HepG2 (cell line): ENCODE data around the gene IYD. TPM values are rescaled to one million over a fixed set of nuclear protein-coding genes. Genes with fewer than 3 reads are reported as not detected.

Experiments used
- ATAC-seq: fragments of 200-7000 bp; cut with Tn5 transposase; 3 replicates; pipeline ENCODE4 v1.9.1; 2020; ENCODE audit warnings: mild to moderate bottlenecking, moderate library complexity
- BruUV-seq: library from RNA; stranded (reverse); fragments of 400-500 nt; replicated peaks from 2 replicates; lab custom pipeline; 2021; lab: Mats Ljungman, UMichigan
- CTCF ChIA-PET: fragments of 300-600 bp; formaldehyde crosslinking; extraction: SDS; loops from one replicate; lab custom pipeline; 2021; ENCODE audit warnings: low total read pairs, inconsistent platforms, low intra/inter-chr PET ratio; lab: Yijun Ruan, JAX
- POLR2A ChIA-PET: fragments of 350-600 bp; sonication (Branson Sonifier 250); formaldehyde crosslinking; loops from one replicate; lab custom pipeline; 2020; ENCODE audit warnings: antibody characterized with exemption, inconsistent platforms; lab: Yijun Ruan, JAX
- DNase-seq: peaks from one replicate; pipeline ENCODE4 v3.0.0-alpha.2; 2015; ENCODE audit warnings: low spot score
- FAIRE-seq: peaks from 3 replicates; lab custom pipeline; 2011; peaks lifted over from hg19 to GRCh38; lab: Jason Lieb, UNC
- H2AFZ ChIP-seq: one replicate; pipeline ENCODE4 v1.6.1; 2011; ENCODE audit warnings: low read length, inconsistent platforms
- H3K27ac ChIP-seq: fragments of 300-600 bp; 3 replicates; pipeline ENCODE4 v1.8.0; 2011; ENCODE audit warnings: mixed run types, mild to moderate bottlenecking, mixed read lengths, low read length, inconsistent platforms; ENCODE audit not compliant: insufficient read depth; ENCODE audit errors: extremely low read length
- H3K27me3 ChIP-seq, 2 experiments: fragments of 200-600 bp in 1 of 2; 2 replicates in 1 of 2; 3 replicates in 1 of 2; pipeline versions ENCODE4 v1.6.0 to v1.8.0; 2011; ENCODE audit warnings: low read length in 2 of 2, mild to moderate bottlenecking in 2 of 2, moderate library complexity in 2 of 2, inconsistent platforms in 1 of 2; ENCODE audit not compliant: insufficient read depth in 2 of 2, control insufficient read depth in 1 of 2
- H3K36me3 ChIP-seq, 2 experiments: fragments of 200-600 bp in 1 of 2; replicated peaks in 1 of 2; 2 replicates in 1 of 2; 3 replicates in 1 of 2; pipeline versions ENCODE4 v1.5.1 to v1.8.0; 2011; ENCODE audit warnings: low read length in 2 of 2, inconsistent platforms in 1 of 2; ENCODE audit not compliant: insufficient read depth in 2 of 2, control insufficient read depth in 1 of 2
- H3K4me1 ChIP-seq: 2 replicates; pipeline ENCODE4 v1.5.1; 2012; ENCODE audit warnings: low read length, inconsistent platforms; ENCODE audit not compliant: insufficient read depth
- H3K4me2 ChIP-seq: 2 replicates; pipeline ENCODE4 v1.6.0; 2011; ENCODE audit warnings: low read depth, low read length, inconsistent platforms
- H3K4me3 ChIP-seq, 3 experiments: fragments of 200-600 bp in 1 of 3; sonication (generic), shearing (Covaris generic) in 1 of 3; replicated peaks in 1 of 3; 2 replicates each; pipeline ENCODE4 v1.5.1; 2011 to 2016; ENCODE audit warnings: low read length in 3 of 3, inconsistent platforms in 2 of 3, low read depth in 2 of 3, mild to moderate bottlenecking in 2 of 3, control low read depth in 1 of 3, mixed read lengths in 1 of 3; ENCODE audit not compliant: insufficient read depth in 1 of 3
- H3K79me2 ChIP-seq: one replicate; pipeline ENCODE4 v1.6.1; 2011; ENCODE audit warnings: low read length, inconsistent platforms; ENCODE audit not compliant: insufficient read depth
- H3K9ac ChIP-seq: 2 replicates; pipeline ENCODE4 v1.6.0; 2011; ENCODE audit warnings: mild to moderate bottlenecking, low read depth, low read length, inconsistent platforms; ENCODE audit not compliant: insufficient read depth
- H3K9me3 ChIP-seq: 2 replicates; pipeline ENCODE4 v1.5.1; 2012; ENCODE audit warnings: mild to moderate bottlenecking, low read length
- H4K20me1 ChIP-seq: 2 replicates; pipeline ENCODE4 v1.6.0; 2011; ENCODE audit warnings: inconsistent platforms, mild to moderate bottlenecking, low read length, moderate library complexity; ENCODE audit not compliant: insufficient read depth
- JUNB ChIP-seq: sonication (generic); formaldehyde crosslinking; IDR thresholded peaks from 2 replicates; pipeline ENCODE4 v1.8.0; 2022; ENCODE audit warnings: missing genetic modification reagents, mild to moderate bottlenecking, borderline replicate concordance
- MATR3 ChIP-seq: sonication (generic); formaldehyde crosslinking; IDR thresholded peaks from 2 replicates; pipeline ENCODE4 v1.4.0; 2020; ENCODE audit warnings: missing genetic modification reagents
- MYPOP ChIP-seq: sonication (generic); formaldehyde crosslinking; IDR thresholded peaks from 2 replicates; pipeline ENCODE4 v1.8.1; 2023; ENCODE audit warnings: mild to moderate bottlenecking, moderate library complexity, missing genetic modification reagents
- MZF1 ChIP-seq: sonication (generic); formaldehyde crosslinking; IDR thresholded peaks from 2 replicates; pipeline ENCODE4 v1.8.1; 2023; ENCODE audit warnings: mild to moderate bottlenecking, missing genetic modification reagents, borderline replicate concordance
- PPARG ChIP-seq: conservative IDR thresholded peaks from 2 replicates; pipeline ENCODE4 v1.6.1; 2016; ENCODE audit warnings: missing biosample characterization, missing genetic modification reagents
- SCMH1 ChIP-seq: sonication (generic); formaldehyde crosslinking; IDR thresholded peaks from 2 replicates; pipeline ENCODE4 v1.9.0; 2021; ENCODE audit warnings: missing genetic modification reagents, mild to moderate bottlenecking, borderline replicate concordance
- SRSF4 ChIP-seq: fragments of 200-400 bp; formaldehyde crosslinking; IDR thresholded peaks from one replicate; pipeline ENCODE4 v1.6.1; 2018; ENCODE audit warnings: mild to moderate bottlenecking, low read depth, low read length, moderate library complexity; ENCODE audit not compliant: poor library complexity, severe bottlenecking
- SYNCRIP ChIP-seq: fragments of 200-400 bp; formaldehyde crosslinking; IDR thresholded peaks from 2 replicates; pipeline ENCODE4 v1.6.1; 2018; ENCODE audit warnings: mild to moderate bottlenecking, low read depth, low read length; ENCODE audit not compliant: insufficient read depth
- ZFP36 ChIP-seq: fragments of 150-350 bp; IDR thresholded peaks from 2 replicates; pipeline ENCODE4 v1.6.1; 2018; ENCODE audit warnings: borderline replicate concordance, low read length, low read depth; ENCODE audit not compliant: partially characterized antibody
- ZNF382 ChIP-seq: sonication (generic); formaldehyde crosslinking; IDR thresholded peaks from 2 replicates; pipeline ENCODE4 v1.5.0; 2020; ENCODE audit warnings: missing genetic modification reagents, mild to moderate bottlenecking, borderline replicate concordance
- ZNF430 ChIP-seq: sonication (generic); formaldehyde crosslinking; IDR thresholded peaks from 2 replicates; pipeline ENCODE4 v1.9.0; 2021; ENCODE audit warnings: mild to moderate bottlenecking, missing genetic modification reagents
- ZNF558 ChIP-seq: sonication (generic); formaldehyde crosslinking; IDR thresholded peaks from 2 replicates; pipeline ENCODE4 v1.9.0; 2022; ENCODE audit warnings: mild to moderate bottlenecking, missing genetic modification reagents, borderline replicate concordance
- ZNF761 ChIP-seq: sonication (generic); formaldehyde crosslinking; conservative IDR thresholded peaks from 2 replicates; pipeline ENCODE4 v1.4.0; 2020; ENCODE audit warnings: mild to moderate bottlenecking, missing genetic modification reagents
- ZNF841 ChIP-seq: sonication (generic); formaldehyde crosslinking; IDR thresholded peaks from 2 replicates; pipeline ENCODE4 v1.8.1; 2023; ENCODE audit warnings: missing genetic modification reagents, borderline replicate concordance
- WGBS: methylation state at CpG from one replicate; pipeline ENCODE4 v1.1.6; 2017; ENCODE audit warnings: low lambda C conversion rate; 5-methylcytosine and 5-hydroxymethylcytosine counted together
- in situ Hi-C: cut with HindIII; loops from 2 replicates; pipeline ENCODE4 v1.10.0; 2017; ENCODE audit warnings: low pct_unique_long_range_greater_than_20kb; ENCODE audit not compliant: extremely low pct_ligation_motif_present
- intact Hi-C: fragments of 100-400 bp; cut with micrococcal nuclease; formaldehyde crosslinking; loops from one replicate; pipeline ENCODE4 v1.10.0; 2022; ENCODE audit not compliant: unreplicated experiment
- polyA plus RNA-seq, 8 experiments: library from polyadenylated mRNA; depleted of rRNA in 3 of 8; stranded (reverse) in 7 of 8; unstranded in 1 of 8; fragments of >200 nt; fragmentation: Illumina TruSeq in 4 of 8; extraction: Trizol in 4 of 8; gene quantifications; 2 replicates each; pipeline versions ENCODE4 v1.2.1 to v1.2.3, GENCODE V29; 2011 to 2016; ENCODE audit warnings: low read depth in 4 of 8, missing spikeins in 1 of 8, mixed read lengths in 1 of 8; ENCODE audit not compliant: insufficient read depth in 1 of 8
- total RNA-seq, 5 experiments: library from RNA; depleted of rRNA; stranded (reverse); fragments of >200 nt; fragmentation: Illumina TruSeq; extraction: Trizol; gene quantifications; 2 replicates each; pipeline ENCODE4 v1.2.3, GENCODE V29; 2016; ENCODE audit warnings: low read depth in 1 of 5
- TF ChIP-seq, protein P1 (sequence below): sonication (generic); formaldehyde crosslinking; IDR thresholded peaks from 2 replicates; pipeline ENCODE4 v1.4.0; 2020; ENCODE audit warnings: missing genetic modification reagents
- TF ChIP-seq, protein P2 (sequence below): IDR thresholded peaks from 2 replicates; pipeline ENCODE4 v1.6.1; 2016; ENCODE audit warnings: control low read depth

IYD gene
- total and polyA plus RNA-seq, 2 of the 13 experiments (the other 11 are each of a cell fraction or from before 2014, with no cell fraction given): 0.01 to 0.46 TPM

DNA sequence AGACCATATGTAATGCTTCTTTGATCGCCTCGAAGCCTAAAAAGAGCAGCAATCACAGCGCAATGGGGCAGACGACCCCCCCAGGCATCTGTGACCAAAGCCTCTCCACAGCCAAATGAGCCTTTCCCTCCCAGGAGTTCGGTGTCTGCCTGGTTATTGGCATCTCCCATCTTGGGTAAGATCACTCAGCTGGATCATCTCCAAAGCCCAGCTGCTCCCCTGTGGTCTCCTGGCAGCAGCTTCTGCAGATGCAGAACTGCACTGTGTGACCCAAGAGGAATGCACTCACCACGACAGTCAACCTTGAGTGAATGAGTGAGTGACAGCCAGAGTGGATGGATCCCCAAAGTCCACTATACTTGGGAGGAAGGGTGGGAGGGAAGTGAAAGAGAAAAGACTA, 44.8 kb upstream of the IYD start:
- Histone ChIP-seq H2AFZ (no peak overlapping the region), H3K4me1 (no peaks in the 10 kb centered on the region), H3K9me3 (no peaks in the 10 kb centered on the region), H3K27ac (no peak overlapping the region), H3K9ac (no peak overlapping the region), H3K27me3 (peaks cover 2 to 29% of the 10 kb centered on the region in 2 experiments; a peak in 2 of 5 replicates), H3K4me3 (no peak overlapping the region), H3K36me3 (no peaks in the 10 kb centered on the region; a peak in 1 of 5 replicates), H3K79me2 (no peaks in the 10 kb centered on the region), H3K4me2 (no peak overlapping the region), H4K20me1 (no peaks in the 10 kb centered on the region)
- no peak for FAIRE-seq
- WGBS: 16% methylated on average over 6 of the region's 6 CpGs
- ChIA-PET POLR2A (no interaction called here), CTCF (no interaction called here)
- intact Hi-C loops (no loop called here), in situ Hi-C loops (no loop called here)
- no peak for TF ChIP-seq ZNF430 (CRISPR knock-in tag)
- TF ChIP-seq MYPOP (CRISPR knock-in tag): no peak
- no peak for TF ChIP-seq SYNCRIP
- no peak for TF ChIP-seq ZNF841 (CRISPR knock-in tag)
- TF ChIP-seq ZNF558 (CRISPR knock-in tag): no peak
- no peak for TF ChIP-seq ZFP36
- TF ChIP-seq SRSF4: no peak
- TF ChIP-seq, protein P1, sequence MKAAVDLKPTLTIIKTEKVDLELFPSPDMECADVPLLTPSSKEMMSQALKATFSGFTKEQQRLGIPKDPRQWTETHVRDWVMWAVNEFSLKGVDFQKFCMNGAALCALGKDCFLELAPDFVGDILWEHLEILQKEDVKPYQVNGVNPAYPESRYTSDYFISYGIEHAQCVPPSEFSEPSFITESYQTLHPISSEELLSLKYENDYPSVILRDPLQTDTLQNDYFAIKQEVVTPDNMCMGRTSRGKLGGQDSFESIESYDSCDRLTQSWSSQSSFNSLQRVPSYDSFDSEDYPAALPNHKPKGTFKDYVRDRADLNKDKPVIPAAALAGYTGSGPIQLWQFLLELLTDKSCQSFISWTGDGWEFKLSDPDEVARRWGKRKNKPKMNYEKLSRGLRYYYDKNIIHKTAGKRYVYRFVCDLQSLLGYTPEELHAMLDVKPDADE: no peak
- no peak for TF ChIP-seq MATR3
- TF ChIP-seq, protein P2, sequence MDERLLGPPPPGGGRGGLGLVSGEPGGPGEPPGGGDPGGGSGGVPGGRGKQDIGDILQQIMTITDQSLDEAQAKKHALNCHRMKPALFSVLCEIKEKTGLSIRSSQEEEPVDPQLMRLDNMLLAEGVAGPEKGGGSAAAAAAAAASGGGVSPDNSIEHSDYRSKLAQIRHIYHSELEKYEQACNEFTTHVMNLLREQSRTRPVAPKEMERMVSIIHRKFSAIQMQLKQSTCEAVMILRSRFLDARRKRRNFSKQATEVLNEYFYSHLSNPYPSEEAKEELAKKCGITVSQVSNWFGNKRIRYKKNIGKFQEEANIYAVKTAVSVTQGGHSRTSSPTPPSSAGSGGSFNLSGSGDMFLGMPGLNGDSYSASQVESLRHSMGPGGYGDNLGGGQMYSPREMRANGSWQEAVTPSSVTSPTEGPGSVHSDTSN: no peak
- TF ChIP-seq SCMH1: no peak
- no peak for TF ChIP-seq JUNB (CRISPR knock-in tag)
- TF ChIP-seq ZNF761: no peak
- TF ChIP-seq MZF1 (CRISPR knock-in tag): no peak
- TF ChIP-seq ZNF382 (CRISPR knock-in tag): no peak
- no peak for TF ChIP-seq PPARG
- ATAC-seq: no peak
- BruUV-seq: no TSS peak
- no peak for DNase-seq
